ENCODE results near the gene SIRT7. TPM values are rescaled to one million over a fixed set of nuclear protein-coding genes. Genes with fewer than 3 reads are reported as not detected.

The SIRT7 gene
- polyA plus RNA-seq, 1 donor = 7.7 TPM

GRCh38 chr17:81932333-81932983 is 14.5 kb upstream of the SIRT7 start:
- DNase-seq (ENCODE audit: low read depth) = no peak

GRCh38 chr17:81931557-81932332 is 13.8 kb upstream of the SIRT7 start:
- DNase-seq (ENCODE audit: low read depth) = no peak

GRCh38 chr17:81931189-81931556 is 13.2 kb upstream of the SIRT7 start:
- DNase-seq (ENCODE audit: low read depth) = no peak

- no peak for DNase-seq (ENCODE audit: low read depth)
Measured at GRCh38 chr17:81930142-81931125, 12.5 kb upstream of the SIRT7 start.

- DNase-seq (ENCODE audit: low read depth) = no peak
Measured at GRCh38 chr17:81929253-81930141, 11.5 kb upstream of the SIRT7 start.

GRCh38 chr17:81928544-81929252 is 10.7 kb upstream of the SIRT7 start:
- DNase-seq (ENCODE audit: low read depth) = no peak

GRCh38 chr17:81927653-81928543 is 9.9 kb upstream of the SIRT7 start, which contains the start of gene MAFG:
Gene MAFG (minus strand): TSS chr17:81927735. CDS start chr17:81923185, 4,550 bp downstream.
- peak; percentile 83 for DNase-seq (ENCODE audit: low read depth)

- DNase-seq (ENCODE audit: low read depth) = no peak
Measured at GRCh38 chr17:81927152-81927652, 9.2 kb upstream of the SIRT7 start.

GRCh38 chr17:81926451-81927151 is 8.6 kb upstream of the SIRT7 start:
- DNase-seq (ENCODE audit: low read depth) = no peak

GRCh38 chr17:81925860-81926450 is 8.0 kb upstream of the SIRT7 start:
- no peak for DNase-seq (ENCODE audit: low read depth)

- DNase-seq (ENCODE audit: low read depth) = no peak
Measured at GRCh38 chr17:81924557-81925532, 6.9 kb upstream of the SIRT7 start.

- no peak for DNase-seq (ENCODE audit: low read depth)
Measured at GRCh38 chr17:81923302-81924260, 5.6 kb upstream of the SIRT7 start.

- DNase-seq (ENCODE audit: low read depth) = no peak
Measured at GRCh38 chr17:81922566-81923301, 4.8 kb upstream of the SIRT7 start.

GRCh38 chr17:81921996-81922565 is 4.1 kb upstream of the SIRT7 start:
- no peak for DNase-seq (ENCODE audit: low read depth)

- DNase-seq (ENCODE audit: low read depth) = no peak
Measured at GRCh38 chr17:81921537-81921862, 3.5 kb upstream of the SIRT7 start.

Measured in forelimb muscle (tissue), 1 donor.